ENCODE results near the gene ZDBF2. TPM values are rescaled to one million over a fixed set of nuclear protein-coding genes. Genes with fewer than 3 reads are reported as not detected.
A peak's percentile ranks its signal among the peaks of the same experiment; 100 is the strongest.
"Not testable (repeated sequence)": the region's sequence is repeated elsewhere in the genome, so short reads cannot be mapped to it uniquely, and the experiment has no call there.

Gene ZDBF2
- total RNA-seq, 1 donor from 2014 or later = 5.0 TPM

- no peak overlapping the region for H3K4me3 ChIP-seq
- no peaks in the 10 kb centered on the region for H3K9me3 ChIP-seq
- no peak for TF ChIP-seq CTCF (IDR thresholded peaks at IDR 0.05)
- DNase-seq (ENCODE audit: low spot score in 2 of 2) = no peak
- no peaks in the 10 kb centered on the region for H3K36me3 ChIP-seq
- no peaks in the 10 kb centered on the region for H3K4me1 ChIP-seq
- intact Hi-C loops (cut with DNase I) = no loop called here
- peaks cover 4% of the 10 kb centered on the region for H3K27me3 ChIP-seq
- no peak overlapping the region for H3K27ac ChIP-seq
Observed at GRCh38 chr2:206256706-206257205, 17.7 kb upstream of the ZDBF2 start.

- no peak overlapping the region for H3K4me3 ChIP-seq
- H3K27me3 ChIP-seq = peaks cover 4% of the 10 kb centered on the region
- no peak for TF ChIP-seq CTCF (IDR thresholded peaks at IDR 0.05)
- no peaks in the 10 kb centered on the region for H3K9me3 ChIP-seq
- intact Hi-C loops (cut with DNase I) = no loop called here
- H3K36me3 ChIP-seq = no peaks in the 10 kb centered on the region
- no peaks in the 10 kb centered on the region for H3K4me1 ChIP-seq
- no peak for DNase-seq (ENCODE audit: low spot score in 2 of 2)
- H3K27ac ChIP-seq = no peak overlapping the region
Observed at GRCh38 chr2:206257350-206257749, 17.1 kb upstream of the ZDBF2 start.

GRCh38 chr2:206257861-206258260 lies 16.6 kb upstream of the ZDBF2 start:
- peaks cover 4% of the 10 kb centered on the region for H3K27me3 ChIP-seq
- H3K4me3 ChIP-seq = no peak overlapping the region
- H3K9me3 ChIP-seq = no peaks in the 10 kb centered on the region
- no peak overlapping the region for H3K27ac ChIP-seq
- H3K36me3 ChIP-seq = no peaks in the 10 kb centered on the region
- no peak for DNase-seq (ENCODE audit: low spot score in 2 of 2)
- no peak for TF ChIP-seq CTCF (IDR thresholded peaks at IDR 0.05)
- intact Hi-C loops (cut with DNase I) = no loop called here
- no peaks in the 10 kb centered on the region for H3K4me1 ChIP-seq

- intact Hi-C loops (cut with DNase I); H3K27me3 ChIP-seq; H3K4me3 ChIP-seq; H3K36me3 ChIP-seq; DNase-seq (ENCODE audit: low spot score in 2 of 2); H3K4me1 ChIP-seq; H3K27ac ChIP-seq; H3K9me3 ChIP-seq: not testable (repeated sequence)
Observed at GRCh38 chr2:206258615-206259014, 15.8 kb upstream of the ZDBF2 start.

- Histone ChIP-seq H3K4me1 (no peaks in the 10 kb centered on the region), H3K4me3 (no peak overlapping the region), H3K27me3 (peaks cover 4% of the 10 kb centered on the region), H3K27ac (no peak overlapping the region), H3K9me3 (no peaks in the 10 kb centered on the region), H3K36me3 (no peaks in the 10 kb centered on the region)
- intact Hi-C loops (cut with DNase I) = no loop called here
- DNase-seq (ENCODE audit: low spot score in 2 of 2) = no peak
- no peak for TF ChIP-seq CTCF (IDR thresholded peaks at IDR 0.05)
Observed at GRCh38 chr2:206259376-206260187, 14.9 kb upstream of the ZDBF2 start.

- TF ChIP-seq CTCF (IDR thresholded peaks at IDR 0.05) = peak in 1 of 3 experiments; percentile 17
- Histone ChIP-seq H3K27ac (no peak overlapping the region), H3K4me1 (no peaks in the 10 kb centered on the region), H3K36me3 (no peaks in the 10 kb centered on the region), H3K27me3 (peaks cover 4% of the 10 kb centered on the region), H3K9me3 (no peaks in the 10 kb centered on the region), H3K4me3 (no peak overlapping the region)
- DNase-seq (ENCODE audit: low spot score in 2 of 2) = no peak
- intact Hi-C loops (cut with DNase I) = no loop called here
Observed at GRCh38 chr2:206260188-206261012, 14.1 kb upstream of the ZDBF2 start.

All from ascending aorta (tissue), 2 donors.